Gastrocnemius medialis (tissue), 4 donors: ENCODE measurements around the gene C17orf78. TPM values are rescaled to one million over a fixed set of nuclear protein-coding genes. Genes with fewer than 3 reads are reported as not detected.
"Not testable (repeated sequence)": the region's sequence is repeated elsewhere in the genome, so short reads cannot be mapped to it uniquely, and the experiment has no call there.

Source experiments
- ATAC-seq, 2 donors: fragments of 150-250 bp; one replicate each; pipeline ENCODE4 v1.9.1; 2016
- DNase-seq, 2 donors: peaks; one replicate each; pipeline ENCODE4 v3.0.0-alpha.2; 2019
- H3K27ac ChIP-seq, 4 donors: fragments of 200-600 bp; sonication (generic); 1 replicate in 1 of 4; 2 replicates in 3 of 4; pipeline ENCODE4 v1.5.1; 2016 to 2018; ENCODE audit warnings: mild to moderate bottlenecking in 2 of 4, moderate library complexity in 1 of 4
- H3K27me3 ChIP-seq, 3 donors: fragments of 200-600 bp; sonication (generic) in 2 of 3; 1 replicate in 1 of 3; 2 replicates in 2 of 3; pipeline versions ENCODE4 v1.5.1 to v1.6.0; 2016 to 2019; ENCODE audit warnings: mild to moderate bottlenecking in 1 of 3, moderate library complexity in 1 of 3
- H3K36me3 ChIP-seq, 2 donors: fragments of 200-600 bp; sonication (generic) in 1 of 2; one replicate each; pipeline ENCODE4 v1.5.1; 2017 to 2018
- H3K4me1 ChIP-seq, 2 donors: fragments of 200-600 bp; sonication (generic) in 1 of 2; one replicate each; pipeline ENCODE4 v1.5.1; 2016 to 2017; ENCODE audit warnings: mild to moderate bottlenecking in 2 of 2
- H3K4me3 ChIP-seq, 4 donors: fragments of 200-600 bp; sonication (generic) in 3 of 4; 1 replicate in 1 of 4; 2 replicates in 3 of 4; pipeline ENCODE4 v1.5.1; 2016 to 2019; ENCODE audit warnings: mild to moderate bottlenecking in 2 of 4
- H3K9me3 ChIP-seq, 3 donors: fragments of 200-600 bp; sonication (generic) in 2 of 3; 1 replicate in 1 of 3; 2 replicates in 2 of 3; pipeline ENCODE4 v1.5.1; 2016 to 2019
- CTCF ChIP-seq, 5 experiments: fragments of 450-650 bp in 3 of 5; fragments of 200-600 bp in 2 of 5; sonication (generic) in 2 of 5; IDR thresholded peaks in 4 of 5; conservative IDR thresholded peaks in 1 of 5; 1 replicate in 4 of 5; 2 replicates in 1 of 5; pipeline ENCODE4 v1.5.1; 2016 to 2019; ENCODE audit warnings: antibody characterized with exemption in 5 of 5, mild to moderate bottlenecking in 3 of 5, moderate library complexity in 3 of 5
- POLR2A ChIP-seq, 2 donors: fragments of 450-650 bp; IDR thresholded peaks; one replicate each; pipeline ENCODE4 v1.6.1; 2017; ENCODE audit warnings: antibody characterized with exemption in 2 of 2, mild to moderate bottlenecking in 2 of 2, moderate library complexity in 2 of 2
- in situ Hi-C, 4 donors: fragments of 200-750 bp; cut with MboI; loops; one replicate each; pipeline versions ENCODE4 v1.15.0 to v1.8.0; 2017; ENCODE audit warnings: low sequenced_read_pairs in 4 of 4
- intact Hi-C: fragments of 100-400 bp; cut with DNase I; formaldehyde crosslinking; loops from one replicate; pipeline ENCODE4 v1.15.1; 2023; ENCODE audit warnings: low total_unique reads
- total RNA-seq, 4 donors: library from RNA; depleted of rRNA; stranded (reverse); fragments of >200 nt; gene quantifications; one replicate each; pipeline versions ENCODE4 v1.1.0 to v1.2.3, GENCODE V29; 2016

The C17orf78 gene
- total RNA-seq, 4 donors from 2014 or later = not detected

DNA sequence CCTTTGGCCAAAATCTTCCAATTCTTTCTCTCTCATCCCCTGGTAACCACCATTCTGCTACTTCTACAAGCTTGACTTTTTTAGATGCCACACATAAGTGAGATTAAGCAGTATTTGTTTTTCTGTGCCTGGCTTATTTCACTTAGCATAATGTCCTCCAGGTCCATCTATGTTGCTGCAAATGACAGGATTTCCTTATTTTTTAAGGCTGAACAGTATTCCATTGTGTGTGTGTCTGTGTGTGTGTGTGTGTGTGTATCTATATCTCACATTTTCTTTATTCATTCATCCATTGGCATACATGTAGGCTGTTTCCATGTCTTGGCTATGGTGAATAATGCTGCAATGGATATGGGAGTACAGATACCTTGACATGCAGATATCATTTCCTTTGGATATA is 24.7 kb downstream of the C17orf78 start:
- no peaks in the 10 kb centered on the region for H3K9me3 ChIP-seq
- no peak overlapping the region for H3K4me3 ChIP-seq
- intact Hi-C loops (no loop called here), in situ Hi-C loops (no loop called here)
- no peak for TF ChIP-seq POLR2A (IDR thresholded peaks at IDR 0.05)
- no peak for TF ChIP-seq CTCF (IDR thresholded peaks at IDR 0.05 in 4 of 5, conservative IDR thresholded peaks at IDR 0.05 in 1 of 5)
- H3K36me3 ChIP-seq = no peaks in the 10 kb centered on the region
- ATAC-seq (no peak), DNase-seq (no peak)
- no peak overlapping the region for H3K27ac ChIP-seq
- no peaks in the 10 kb centered on the region for H3K27me3 ChIP-seq
- H3K4me1 ChIP-seq = peaks cover 5 to 9% of the 10 kb centered on the region in 2 donors

DNA sequence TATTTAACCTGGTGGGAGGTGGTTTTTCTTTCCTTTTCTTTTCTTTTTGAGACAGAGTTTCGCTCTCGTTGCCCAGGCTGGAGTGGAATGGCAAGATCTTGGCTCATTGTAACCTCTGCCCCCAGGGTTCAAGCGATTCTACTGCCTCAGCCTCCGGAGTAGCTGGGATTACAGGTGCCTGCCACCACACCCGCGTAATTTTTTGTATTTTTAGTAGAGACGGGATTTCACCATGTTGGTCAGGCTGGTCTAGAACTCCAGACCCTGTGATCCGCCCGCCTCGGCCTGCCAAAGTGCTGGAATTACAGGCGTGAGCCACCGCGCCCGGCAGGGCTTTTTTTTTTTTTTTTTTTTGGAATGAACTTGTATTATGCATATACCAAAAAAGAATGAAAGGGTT is 29.7 kb downstream of the C17orf78 start:
- H3K4me3 ChIP-seq = peak overlapping the region; percentile 85 to 95 (median 92)
- ATAC-seq = not testable (repeated sequence)
- peak overlapping the region; percentile 95 to 97 (median 96) for H3K27ac ChIP-seq

DNA sequence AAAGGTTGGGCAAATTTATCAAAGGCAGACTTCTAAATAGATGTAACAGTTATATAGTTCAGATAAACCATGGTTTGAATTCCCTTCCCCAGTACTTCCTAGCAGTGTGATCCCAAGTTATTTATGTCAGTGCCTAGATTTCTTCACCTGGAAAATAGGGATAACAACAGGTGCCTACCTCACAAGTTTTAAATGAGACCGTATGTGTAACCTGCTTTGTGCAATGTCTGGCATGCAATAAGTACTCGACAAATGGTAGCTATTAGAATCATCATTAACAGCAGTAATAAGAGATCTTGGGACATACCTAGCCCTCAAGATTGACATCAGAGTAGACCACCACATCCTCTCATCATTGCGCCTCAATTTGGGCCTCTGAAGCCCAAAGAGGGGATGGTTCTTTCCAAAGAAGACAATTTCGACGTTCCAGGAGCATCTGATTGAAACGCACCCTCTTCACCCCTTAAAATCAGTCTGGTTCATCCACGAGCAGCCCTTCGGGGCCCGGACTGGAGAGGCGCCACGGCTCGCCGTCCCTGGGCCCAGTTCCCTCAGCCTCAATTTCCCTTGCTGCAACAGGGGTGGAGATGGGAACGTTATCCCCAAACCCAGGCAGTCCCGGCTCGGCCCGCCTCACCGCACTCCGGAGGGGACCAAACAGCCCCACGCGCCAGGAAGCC is 30.3 kb downstream of the C17orf78 start:
- intact Hi-C loops (loop anchor here (1.0 to 5.0 kb wide), 3 partner anchors 47 to 459 kb away; partner anchors contain the start of gene AATF), in situ Hi-C loops (no loop called here)
- Histone ChIP-seq H3K9me3 (no peaks in the 10 kb centered on the region), H3K4me1 (peaks cover 16 to 22% of the 10 kb centered on the region in 2 donors), H3K27ac (peak overlapping the region; percentile 95 to 97 (median 96)), H3K36me3 (peaks cover 0 to 4% of the 10 kb centered on the region in 2 donors), H3K4me3 (peak overlapping the region; percentile 85 to 95 (median 92)), H3K27me3 (no peaks in the 10 kb centered on the region)
- TF ChIP-seq CTCF (IDR thresholded peaks at IDR 0.05 in 4 of 5, conservative IDR thresholded peaks at IDR 0.05 in 1 of 5) (no peak), POLR2A (IDR thresholded peaks at IDR 0.05) (no peak)
- ATAC-seq (peak; percentile 8 to 58), DNase-seq (no peak)

More for the DNA sequence above, 29.7 kb downstream of the C17orf78 start:
- H3K4me1 ChIP-seq = peaks cover 16 to 22% of the 10 kb centered on the region in 2 donors
- DNase-seq, H3K9me3 ChIP-seq, in situ Hi-C loops, H3K36me3 ChIP-seq, H3K27me3 ChIP-seq: not testable (repeated sequence)
- intact Hi-C loops = loop anchor here (5.0 kb wide), 1 partner anchor 458 kb away; the partner anchor contains the start of gene AATF

DNA sequence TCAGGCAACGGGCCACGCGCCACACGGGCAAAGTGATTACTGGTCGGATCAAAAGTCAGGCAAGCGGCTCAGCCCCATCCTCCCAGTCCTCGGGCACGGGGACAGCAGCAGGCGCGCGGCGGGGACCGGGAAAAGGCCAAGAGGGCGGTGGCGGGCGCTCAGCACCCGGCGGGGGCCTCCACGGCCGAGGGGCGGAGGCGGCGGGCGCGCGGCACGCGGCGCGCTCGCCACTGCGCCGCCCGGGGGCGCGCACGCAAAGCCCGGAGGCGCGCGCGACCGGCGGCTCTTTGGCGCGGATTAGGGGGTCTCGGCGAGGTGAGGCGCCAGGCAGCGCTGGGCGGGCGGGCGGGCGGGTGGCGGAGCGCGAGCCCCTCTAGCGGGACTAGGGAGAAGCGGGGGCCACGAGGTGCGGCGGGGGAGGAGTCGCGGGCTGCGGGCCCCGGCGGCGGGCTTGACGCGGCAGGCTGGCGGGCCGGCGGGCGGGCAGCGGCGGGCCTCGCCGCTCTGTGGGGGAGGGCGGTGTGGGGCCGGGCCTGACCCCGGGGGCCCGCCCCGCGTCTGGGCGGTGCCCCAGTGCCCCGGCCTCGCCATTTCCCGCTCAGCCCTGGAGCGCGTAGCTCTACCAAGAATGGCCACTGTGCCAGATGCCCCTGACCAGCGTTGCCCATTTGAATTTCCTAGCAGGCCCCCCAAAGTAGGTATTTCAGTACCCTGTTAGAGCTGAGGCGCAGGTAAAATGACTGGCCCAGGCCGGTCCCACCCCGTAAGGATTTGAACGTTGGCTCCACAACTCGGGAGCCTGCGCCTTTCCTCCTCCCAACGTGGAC is 31.1 kb downstream of the C17orf78 start, which contains the start of the genes ACACA and TADA2A:
ACACA (minus strand) TSS at position 202 of the 827 bp plus-strand sequence. CDS start 537 bp downstream, outside the sequence.
TADA2A (plus strand) TSS at position 252 of the 827 bp plus-strand sequence. CDS start 4,480 bp downstream, outside the sequence.
- Histone ChIP-seq H3K27me3 (no peaks in the 10 kb centered on the region), H3K4me3 (peak within 1 kb of the TSS; percentile 85 to 95 (median 92)), H3K4me1 (peaks cover 16 to 22% of the 10 kb centered on the region in 2 donors), H3K36me3 (peaks cover 0 to 11% of the 10 kb centered on the region in 2 donors), H3K27ac (peak within 1 kb of the TSS; percentile 95 to 97 (median 96)), H3K9me3 (no peaks in the 10 kb centered on the region)
- ATAC-seq (peak; percentile 84 to 86), DNase-seq (peak; percentile 48 to 73)
- intact Hi-C loops = loop anchor here (1.0 to 5.0 kb wide), 3 partner anchors 48 to 460 kb away; partner anchors contain the start of gene AATF
- TF ChIP-seq CTCF (IDR thresholded peaks at IDR 0.05 in 4 of 5, conservative IDR thresholded peaks at IDR 0.05 in 1 of 5) (peak in 3 of 5 experiments; percentile 10 to 24 (median 17)), POLR2A (IDR thresholded peaks at IDR 0.05) (peak; percentile 63 to 69)
- in situ Hi-C loops = no loop called here

GRCh38 chr17:37408145-37408479 is 32.3 kb downstream of the C17orf78 start:
- ATAC-seq, in situ Hi-C loops: not testable (repeated sequence)
- intact Hi-C loops = loop anchor here (5.0 kb wide), 1 partner anchor 461 kb away; the partner anchor contains the start of gene AATF

More at GRCh38 chr17:37408145-37408479, 32.3 kb downstream of the C17orf78 start:
- Histone ChIP-seq H3K4me1 (peaks cover 16 to 22% of the 10 kb centered on the region in 2 donors), H3K36me3 (peaks cover 0 to 24% of the 10 kb centered on the region in 2 donors), H3K27ac (peak overlapping the region in 2 of 4 donors; percentile 96 to 97)
- H3K9me3 ChIP-seq, DNase-seq, H3K27me3 ChIP-seq, H3K4me3 ChIP-seq: not testable (repeated sequence)
